Measurements from ENCODE around the gene INPP1. TPM values are rescaled to one million over a fixed set of nuclear protein-coding genes. Genes with fewer than 3 reads are reported as not detected.

Gene INPP1
- total RNA-seq, 3 donors from 2014 or later, result 31.3 to 37.7 (median 36.3) TPM

GRCh38 chr2:190340369-190340768 is 3.0 kb upstream of the INPP1 start:
- intact Hi-C loops (cut with DNase I, micrococcal nuclease), result no loop called here
- no peaks in the 10 kb centered on the region for H3K36me3 ChIP-seq (ENCODE audit: low read depth)
- H3K4me1 ChIP-seq (ENCODE audit: low read depth), result peaks cover 12% of the 10 kb centered on the region
- DNase-seq, result no peak
- TF ChIP-seq, protein P1, sequence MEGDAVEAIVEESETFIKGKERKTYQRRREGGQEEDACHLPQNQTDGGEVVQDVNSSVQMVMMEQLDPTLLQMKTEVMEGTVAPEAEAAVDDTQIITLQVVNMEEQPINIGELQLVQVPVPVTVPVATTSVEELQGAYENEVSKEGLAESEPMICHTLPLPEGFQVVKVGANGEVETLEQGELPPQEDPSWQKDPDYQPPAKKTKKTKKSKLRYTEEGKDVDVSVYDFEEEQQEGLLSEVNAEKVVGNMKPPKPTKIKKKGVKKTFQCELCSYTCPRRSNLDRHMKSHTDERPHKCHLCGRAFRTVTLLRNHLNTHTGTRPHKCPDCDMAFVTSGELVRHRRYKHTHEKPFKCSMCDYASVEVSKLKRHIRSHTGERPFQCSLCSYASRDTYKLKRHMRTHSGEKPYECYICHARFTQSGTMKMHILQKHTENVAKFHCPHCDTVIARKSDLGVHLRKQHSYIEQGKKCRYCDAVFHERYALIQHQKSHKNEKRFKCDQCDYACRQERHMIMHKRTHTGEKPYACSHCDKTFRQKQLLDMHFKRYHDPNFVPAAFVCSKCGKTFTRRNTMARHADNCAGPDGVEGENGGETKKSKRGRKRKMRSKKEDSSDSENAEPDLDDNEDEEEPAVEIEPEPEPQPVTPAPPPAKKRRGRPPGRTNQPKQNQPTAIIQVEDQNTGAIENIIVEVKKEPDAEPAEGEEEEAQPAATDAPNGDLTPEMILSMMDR (IDR thresholded peaks at IDR 0.05), result no peak
- ATAC-seq, result no peak
- no peak overlapping the region for H3K4me3 ChIP-seq
- H3K9me3 ChIP-seq, result no peaks in the 10 kb centered on the region

GRCh38 chr2:190342611-190343010 is 778 bp upstream of the INPP1 start:
- ATAC-seq, result no peak
- no peak for DNase-seq
- Histone ChIP-seq H3K4me3 (no peak overlapping the region), H3K4me1 (ENCODE audit: low read depth) (peaks cover 13% of the 10 kb centered on the region), H3K9me3 (no peaks in the 10 kb centered on the region), H3K36me3 (ENCODE audit: low read depth) (no peaks in the 10 kb centered on the region)
- TF ChIP-seq, protein P1 (IDR thresholded peaks at IDR 0.05), result no peak
- intact Hi-C loops (cut with DNase I, micrococcal nuclease), result no loop called here

DNA sequence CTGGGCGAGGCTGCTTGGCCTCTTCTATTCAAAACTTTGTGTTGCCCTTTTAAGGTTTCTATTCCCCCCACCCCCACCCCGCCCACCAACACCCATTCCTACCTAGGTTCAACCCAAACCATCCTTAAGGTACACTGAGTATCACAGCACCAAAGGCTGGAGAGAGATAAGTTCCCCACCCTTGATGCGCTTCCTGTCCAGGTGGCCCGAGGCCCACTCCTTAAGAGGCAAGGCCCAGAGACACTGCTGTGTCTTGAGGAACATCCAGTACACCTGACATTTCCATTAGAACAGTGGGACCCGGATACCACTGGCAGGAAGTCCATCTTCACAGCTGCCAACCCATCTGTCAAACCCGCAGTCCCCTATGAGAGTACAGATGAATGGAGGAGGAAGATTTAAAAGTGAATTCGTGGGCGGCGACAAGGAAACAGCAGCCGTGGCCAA is 277 bp upstream of the INPP1 start:
- H3K4me3 ChIP-seq, result peak overlapping the region; percentile 57
- H3K9me3 ChIP-seq, result no peaks in the 10 kb centered on the region
- H3K4me1 ChIP-seq (ENCODE audit: low read depth), result peaks cover 13% of the 10 kb centered on the region
- no peaks in the 10 kb centered on the region for H3K36me3 ChIP-seq (ENCODE audit: low read depth)
- intact Hi-C loops (cut with DNase I, micrococcal nuclease), result no loop called here
- TF ChIP-seq, protein P1 (IDR thresholded peaks at IDR 0.05), result no peak
- peak; percentile 21 for ATAC-seq
- no peak for DNase-seq

GRCh38 chr2:190344276-190344827 is 963 bp downstream of the INPP1 start:
- no peaks in the 10 kb centered on the region for H3K9me3 ChIP-seq
- H3K4me3 ChIP-seq, result peak overlapping the region; percentile 57
- TF ChIP-seq, protein P1 (IDR thresholded peaks at IDR 0.05), result peak; percentile 14
- DNase-seq, result peak in 2 of 3 donors; percentile 65 to 74
- intact Hi-C loops (cut with DNase I, micrococcal nuclease), result no loop called here
- no peaks in the 10 kb centered on the region for H3K36me3 ChIP-seq (ENCODE audit: low read depth)
- H3K4me1 ChIP-seq (ENCODE audit: low read depth), result peaks cover 13% of the 10 kb centered on the region
- ATAC-seq, result peak; percentile 78

- no peak for DNase-seq
- no peak for ATAC-seq
- H3K4me1 ChIP-seq (ENCODE audit: low read depth), result peaks cover 12% of the 10 kb centered on the region
- intact Hi-C loops (cut with DNase I, micrococcal nuclease), result no loop called here
- no peak overlapping the region for H3K4me3 ChIP-seq
- no peaks in the 10 kb centered on the region for H3K9me3 ChIP-seq
- no peaks in the 10 kb centered on the region for H3K36me3 ChIP-seq (ENCODE audit: low read depth)
- TF ChIP-seq, protein P1 (IDR thresholded peaks at IDR 0.05), result no peak
Observed at GRCh38 chr2:190350371-190350770, 7.0 kb downstream of the INPP1 start.

GRCh38 chr2:190351955-190352354 is 8.6 kb downstream of the INPP1 start:
- Histone ChIP-seq H3K36me3 (ENCODE audit: low read depth) (no peaks in the 10 kb centered on the region), H3K4me1 (ENCODE audit: low read depth) (peaks cover 15% of the 10 kb centered on the region), H3K4me3 (no peak overlapping the region), H3K9me3 (no peaks in the 10 kb centered on the region)
- intact Hi-C loops (cut with DNase I, micrococcal nuclease), result no loop called here
- peak in 1 of 3 donors; percentile 19 for DNase-seq
- TF ChIP-seq, protein P1 (IDR thresholded peaks at IDR 0.05), result no peak
- ATAC-seq, result peak; percentile 73
